CD8-positive, alpha-beta memory T cell (primary cell): ENCODE measurements around the gene SLC8A1. TPM values are rescaled to one million over a fixed set of nuclear protein-coding genes. Genes with fewer than 3 reads are reported as not detected.

Experiments used
- CTCF ChIA-PET: fragments of 350-600 bp; sonication (Branson Sonifier 250); formaldehyde crosslinking; loops from one replicate; lab custom pipeline; 2021; ENCODE audit warnings: antibody characterized with exemption; lab: Charles Lee
- POLR2A ChIA-PET: fragments of 350-600 bp; sonication (Branson Sonifier 250); formaldehyde crosslinking; loops from one replicate; lab custom pipeline; 2021; ENCODE audit warnings: antibody characterized with exemption; lab: Charles Lee
- DNase-seq, 5 donors: peaks; one replicate each; pipeline versions ENCODE4 v3.0.0 to v3.0.0-alpha.2; 2020 to 2022; ENCODE audit warnings: mixed read lengths in 1 of 5
- H3K27ac ChIP-seq: one replicate; pipeline ENCODE4 v1.7.0; 2013; ENCODE audit warnings: low read depth, mild to moderate bottlenecking, low read length, moderate library complexity
- H3K27me3 ChIP-seq: 2 replicates; pipeline ENCODE4 v1.7.0; 2013; ENCODE audit warnings: low read length, mild to moderate bottlenecking; ENCODE audit not compliant: insufficient read depth, poor library complexity, severe bottlenecking
- H3K36me3 ChIP-seq: 2 replicates; pipeline ENCODE4 v1.7.0; 2013; ENCODE audit warnings: mild to moderate bottlenecking, low read length, moderate library complexity; ENCODE audit not compliant: insufficient read depth
- H3K4me1 ChIP-seq: 2 replicates; pipeline ENCODE4 v1.7.0; 2013; ENCODE audit warnings: mild to moderate bottlenecking, low read length, moderate library complexity; ENCODE audit not compliant: insufficient read depth
- H3K4me3 ChIP-seq: 2 replicates; pipeline ENCODE4 v1.7.0; 2013; ENCODE audit warnings: mild to moderate bottlenecking, low read length
- H3K9me3 ChIP-seq: 2 replicates; pipeline ENCODE4 v1.7.0; 2013; ENCODE audit warnings: mild to moderate bottlenecking, low read length
- H3K27ac Mint-ChIP-seq, 8 donors: one replicate each; pipeline ENCODE4 v1.8.0; 2020 to 2021; ENCODE audit warnings: mixed read lengths in 8 of 8, mild to moderate bottlenecking in 6 of 8, inconsistent platforms in 3 of 8, moderate library complexity in 3 of 8
- H3K27me3 Mint-ChIP-seq, 2 donors: one replicate each; pipeline ENCODE4 v1.8.0; 2020 to 2021; ENCODE audit warnings: mixed read lengths in 2 of 2, mild to moderate bottlenecking in 1 of 2, moderate library complexity in 1 of 2
- H3K36me3 Mint-ChIP-seq, 3 donors: one replicate each; pipeline ENCODE4 v1.8.0; 2020 to 2021; ENCODE audit warnings: mixed read lengths in 3 of 3, inconsistent platforms in 1 of 3, mild to moderate bottlenecking in 1 of 3
- H3K4me1 Mint-ChIP-seq, 3 donors: one replicate each; pipeline ENCODE4 v1.8.0; 2020 to 2021; ENCODE audit warnings: mixed read lengths in 3 of 3, inconsistent platforms in 1 of 3, mild to moderate bottlenecking in 1 of 3
- H3K4me3 Mint-ChIP-seq, 7 donors: one replicate each; pipeline ENCODE4 v1.8.0; 2020 to 2021; ENCODE audit warnings: mixed read lengths in 7 of 7, mild to moderate bottlenecking in 6 of 7, moderate library complexity in 4 of 7, inconsistent platforms in 2 of 7
- H3K9me3 Mint-ChIP-seq, 5 donors: one replicate each; pipeline ENCODE4 v1.8.0; 2020 to 2022; ENCODE audit warnings: mixed read lengths in 5 of 5, mild to moderate bottlenecking in 3 of 5, moderate library complexity in 2 of 5, inconsistent platforms in 1 of 5
- polyA plus RNA-seq: library from polyadenylated mRNA; unstranded; fragments of 300-500 nt; fragmentation: Illumina TruSeq; gene quantifications from one replicate; pipeline ENCODE4 v1.2.3, GENCODE V29; 2021
- total RNA-seq, 2 experiments: library from RNA; stranded (reverse); gene quantifications; one replicate each; pipeline ENCODE4 v1.2.3, GENCODE V29; 2021

Gene SLC8A1
- total and polyA plus RNA-seq, 3 experiments from 2014 or later = 0.15 to 0.22 TPM; not detected in 1

- no peak for DNase-seq
- H3K9me3 ChIP-seq = no peaks in the 10 kb centered on the region
- no peak overlapping the region for H3K4me3 Mint-ChIP-seq
- ChIA-PET CTCF (no interaction called here), POLR2A (no interaction called here)
- H3K27ac Mint-ChIP-seq = no peak overlapping the region
- H3K9me3 Mint-ChIP-seq = peaks cover 3 to 24% (median 9%) of the 10 kb centered on the region in 5 donors
- H3K27me3 Mint-ChIP-seq = no peaks in the 10 kb centered on the region
- peaks cover 0 to 2% (median 0%) of the 10 kb centered on the region in 3 donors for H3K36me3 Mint-ChIP-seq
- no peaks in the 10 kb centered on the region for H3K27me3 ChIP-seq
- H3K36me3 ChIP-seq = no peaks in the 10 kb centered on the region
- H3K4me3 ChIP-seq = no peak overlapping the region
- no peaks in the 10 kb centered on the region for H3K4me1 Mint-ChIP-seq
- H3K27ac ChIP-seq = no peak overlapping the region
- no peaks in the 10 kb centered on the region for H3K4me1 ChIP-seq
Observed at GRCh38 chr2:40384714-40385113, 67.2 kb downstream of the SLC8A1 start.

GRCh38 chr2:40384233-40384632 is 67.7 kb downstream of the SLC8A1 start:
- no peak for DNase-seq
- Mint-ChIP-seq H3K27me3 (no peaks in the 10 kb centered on the region), H3K36me3 (peaks cover 0 to 2% (median 0%) of the 10 kb centered on the region in 3 donors), H3K9me3 (peaks cover 3 to 29% (median 11%) of the 10 kb centered on the region in 5 donors), H3K4me3 (no peak overlapping the region), H3K4me1 (no peaks in the 10 kb centered on the region), H3K27ac (no peak overlapping the region)
- ChIA-PET CTCF (no interaction called here), POLR2A (no interaction called here)
- H3K4me3 ChIP-seq = no peak overlapping the region
- H3K9me3 ChIP-seq = no peaks in the 10 kb centered on the region
- no peak overlapping the region for H3K27ac ChIP-seq
- no peaks in the 10 kb centered on the region for H3K4me1 ChIP-seq
- no peaks in the 10 kb centered on the region for H3K27me3 ChIP-seq
- no peaks in the 10 kb centered on the region for H3K36me3 ChIP-seq

GRCh38 chr2:40380721-40381120 is 71.2 kb downstream of the SLC8A1 start:
- Histone ChIP-seq H3K4me1 (no peaks in the 10 kb centered on the region), H3K27ac (no peak overlapping the region), H3K4me3 (no peak overlapping the region), H3K36me3 (no peaks in the 10 kb centered on the region), H3K9me3 (no peaks in the 10 kb centered on the region), H3K27me3 (no peaks in the 10 kb centered on the region)
- H3K4me3 Mint-ChIP-seq = no peak overlapping the region
- peaks cover 0 to 2% (median 0%) of the 10 kb centered on the region in 3 donors for H3K36me3 Mint-ChIP-seq
- H3K27ac Mint-ChIP-seq = no peak overlapping the region
- no peaks in the 10 kb centered on the region for H3K27me3 Mint-ChIP-seq
- CTCF ChIA-PET = no interaction called here
- POLR2A ChIA-PET = no interaction called here
- H3K4me1 Mint-ChIP-seq = no peaks in the 10 kb centered on the region
- DNase-seq = no peak
- H3K9me3 Mint-ChIP-seq = peaks cover 5 to 34% (median 13%) of the 10 kb centered on the region in 5 donors

- no peak for DNase-seq
- Mint-ChIP-seq H3K27ac (no peak overlapping the region), H3K4me3 (no peak overlapping the region), H3K9me3 (peaks cover 5 to 34% (median 13%) of the 10 kb centered on the region in 5 donors), H3K4me1 (no peaks in the 10 kb centered on the region), H3K27me3 (no peaks in the 10 kb centered on the region), H3K36me3 (peaks cover 0 to 2% (median 0%) of the 10 kb centered on the region in 3 donors)
- CTCF ChIA-PET = no interaction called here
- POLR2A ChIA-PET = no interaction called here
- no peak overlapping the region for H3K27ac ChIP-seq
- H3K4me1 ChIP-seq = no peaks in the 10 kb centered on the region
- no peaks in the 10 kb centered on the region for H3K27me3 ChIP-seq
- H3K4me3 ChIP-seq = no peak overlapping the region
- no peaks in the 10 kb centered on the region for H3K9me3 ChIP-seq
- no peaks in the 10 kb centered on the region for H3K36me3 ChIP-seq
Observed at GRCh38 chr2:40380041-40380440, 71.8 kb downstream of the SLC8A1 start.

- Mint-ChIP-seq H3K4me3 (no peak overlapping the region), H3K27ac (no peak overlapping the region), H3K36me3 (no peaks in the 10 kb centered on the region), H3K9me3 (peaks cover 0 to 9% (median 2%) of the 10 kb centered on the region in 5 donors), H3K4me1 (no peaks in the 10 kb centered on the region), H3K27me3 (peaks cover 0 to 1% of the 10 kb centered on the region in 2 donors)
- Histone ChIP-seq H3K27me3 (no peaks in the 10 kb centered on the region), H3K27ac (no peak overlapping the region), H3K9me3 (no peaks in the 10 kb centered on the region), H3K4me1 (no peaks in the 10 kb centered on the region), H3K36me3 (no peaks in the 10 kb centered on the region), H3K4me3 (no peak overlapping the region)
- ChIA-PET POLR2A (no interaction called here), CTCF (no interaction called here)
- DNase-seq = no peak
Observed at GRCh38 chr2:40374543-40375240, 77.2 kb downstream of the SLC8A1 start.

- Mint-ChIP-seq H3K9me3 (peaks cover 0 to 2% (median 0%) of the 10 kb centered on the region in 5 donors), H3K4me3 (no peak overlapping the region), H3K4me1 (no peaks in the 10 kb centered on the region), H3K27me3 (peaks cover 0 to 1% of the 10 kb centered on the region in 2 donors), H3K27ac (no peak overlapping the region), H3K36me3 (no peaks in the 10 kb centered on the region)
- POLR2A ChIA-PET = no interaction called here
- H3K4me1 ChIP-seq = no peaks in the 10 kb centered on the region
- no peak for DNase-seq
- no peaks in the 10 kb centered on the region for H3K27me3 ChIP-seq
- CTCF ChIA-PET = no interaction called here
- no peak overlapping the region for H3K4me3 ChIP-seq
- H3K9me3 ChIP-seq = no peaks in the 10 kb centered on the region
- H3K36me3 ChIP-seq = no peaks in the 10 kb centered on the region
- H3K27ac ChIP-seq = no peak overlapping the region
Observed at GRCh38 chr2:40373111-40373510, 78.8 kb downstream of the SLC8A1 start.

- Mint-ChIP-seq H3K27ac (no peak overlapping the region), H3K36me3 (no peaks in the 10 kb centered on the region), H3K9me3 (peaks cover 0 to 2% (median 0%) of the 10 kb centered on the region in 5 donors), H3K4me1 (no peaks in the 10 kb centered on the region), H3K27me3 (peaks cover 0 to 1% of the 10 kb centered on the region in 2 donors), H3K4me3 (no peak overlapping the region)
- Histone ChIP-seq H3K9me3 (no peaks in the 10 kb centered on the region), H3K27me3 (no peaks in the 10 kb centered on the region), H3K4me3 (no peak overlapping the region), H3K27ac (no peak overlapping the region), H3K4me1 (no peaks in the 10 kb centered on the region), H3K36me3 (no peaks in the 10 kb centered on the region)
- ChIA-PET CTCF (no interaction called here), POLR2A (no interaction called here)
- DNase-seq = no peak
Observed at GRCh38 chr2:40372283-40372985, 79.5 kb downstream of the SLC8A1 start.

- Histone ChIP-seq H3K27ac (no peak overlapping the region), H3K36me3 (no peaks in the 10 kb centered on the region), H3K27me3 (no peaks in the 10 kb centered on the region), H3K9me3 (no peaks in the 10 kb centered on the region), H3K4me3 (no peak overlapping the region), H3K4me1 (no peaks in the 10 kb centered on the region)
- peaks cover 0 to 2% (median 0%) of the 10 kb centered on the region in 5 donors for H3K9me3 Mint-ChIP-seq
- H3K36me3 Mint-ChIP-seq = no peaks in the 10 kb centered on the region
- peaks cover 0 to 1% of the 10 kb centered on the region in 2 donors for H3K27me3 Mint-ChIP-seq
- no peak overlapping the region for H3K4me3 Mint-ChIP-seq
- CTCF ChIA-PET = no interaction called here
- H3K27ac Mint-ChIP-seq = no peak overlapping the region
- no peaks in the 10 kb centered on the region for H3K4me1 Mint-ChIP-seq
- POLR2A ChIA-PET = no interaction called here
- no peak for DNase-seq
Observed at GRCh38 chr2:40371525-40372282, 80.2 kb downstream of the SLC8A1 start.
